GM21528 (cell line): ENCODE measurements around the gene RBM15B.

Experiments
- ATAC-seq: cut with Tn5 transposase; IDR thresholded peaks from one replicate; pipeline ENCODE4 v1.9.1; 2021; ENCODE audit warnings: mild to moderate bottlenecking, moderate library complexity; ENCODE audit not compliant: unreplicated experiment, low FRiP score

The RBM15B gene

GRCh38 chr3:51390246-51391074 lies 625 bp upstream of the RBM15B start:
- ATAC-seq = no peak

- peak; percentile 13 for ATAC-seq
Measured at GRCh38 chr3:51391566-51392354, 675 bp downstream of the RBM15B start.

GRCh38 chr3:51392355-51393133 lies 1.5 kb downstream of the RBM15B start:
- ATAC-seq = no peak

GRCh38 chr3:51393134-51393495 lies 2.0 kb downstream of the RBM15B start:
- no peak for ATAC-seq

GRCh38 chr3:51393564-51393963 lies 2.5 kb downstream of the RBM15B start:
- no peak for ATAC-seq

GRCh38 chr3:51394541-51394940 lies 3.5 kb downstream of the RBM15B start:
- no peak for ATAC-seq

- no peak for ATAC-seq
Measured at GRCh38 chr3:51395493-51396213, 4.6 kb downstream of the RBM15B start.

GRCh38 chr3:51396401-51396800 lies 5.3 kb downstream of the RBM15B start:
- ATAC-seq = no peak

- ATAC-seq = no peak
Measured at GRCh38 chr3:51397392-51397791, 6.3 kb downstream of the RBM15B start.

GRCh38 chr3:51398595-51399310 lies 7.7 kb downstream of the RBM15B start:
- no peak for ATAC-seq

- no peak for ATAC-seq
Measured at GRCh38 chr3:51400166-51400565, 9.1 kb downstream of the RBM15B start.

- no peak for ATAC-seq
Measured at GRCh38 chr3:51401735-51402134, 10.7 kb downstream of the RBM15B start.

GRCh38 chr3:51403675-51404074 lies 12.6 kb downstream of the RBM15B start:
- no peak for ATAC-seq

- no peak for ATAC-seq
Measured at GRCh38 chr3:51408021-51408420, 16.9 kb downstream of the RBM15B start.

- no peak for ATAC-seq
Measured at GRCh38 chr3:51408813-51409212, 17.7 kb downstream of the RBM15B start.

GRCh38 chr3:51422211-51422610 lies 31.1 kb downstream of the RBM15B start:
- ATAC-seq = no peak

- no peak for ATAC-seq
Measured at GRCh38 chr3:51426921-51427320, 35.8 kb downstream of the RBM15B start.

- no peak for ATAC-seq
Measured at GRCh38 chr3:51429138-51429537, 38.1 kb downstream of the RBM15B start.

- ATAC-seq = no peak
Measured at GRCh38 chr3:51434110-51434509, 43.0 kb downstream of the RBM15B start.
